Measurements from ENCODE around the gene OLAH. TPM values are rescaled to one million over a fixed set of nuclear protein-coding genes. Genes with fewer than 3 reads are reported as not detected.

Gene OLAH
- total RNA-seq, 1 donor from 2014 or later = 0.59 TPM

GRCh38 chr10:15027741-15028140, 16.0 kb upstream of the OLAH start:
- Mint-ChIP-seq H3K4me1 (ENCODE audit: unreplicated experiment) (peaks cover 5% of the 10 kb centered on the region), H3K36me3 (ENCODE audit: unreplicated experiment) (no peaks in the 10 kb centered on the region), H3K27ac (ENCODE audit: unreplicated experiment) (no peak overlapping the region), H3K9me3 (ENCODE audit: unreplicated experiment) (no peaks in the 10 kb centered on the region), H3K4me3 (ENCODE audit: unreplicated experiment) (no peak overlapping the region), H3K27me3 (ENCODE audit: unreplicated experiment) (peaks cover 27% of the 10 kb centered on the region)
- DNase-seq (ENCODE audit: extremely low spot score, unreplicated experiment) = no peak
- TF ChIP-seq CTCF (IDR thresholded peaks at IDR 0.05) = no peak

- Mint-ChIP-seq H3K27ac (ENCODE audit: unreplicated experiment) (peak overlapping the region; percentile 46), H3K36me3 (ENCODE audit: unreplicated experiment) (no peaks in the 10 kb centered on the region), H3K4me1 (ENCODE audit: unreplicated experiment) (peaks cover 11% of the 10 kb centered on the region), H3K9me3 (ENCODE audit: unreplicated experiment) (peaks cover 8% of the 10 kb centered on the region), H3K27me3 (ENCODE audit: unreplicated experiment) (peaks cover 38% of the 10 kb centered on the region), H3K4me3 (ENCODE audit: unreplicated experiment) (no peak overlapping the region)
- TF ChIP-seq CTCF (IDR thresholded peaks at IDR 0.05) = no peak
- DNase-seq (ENCODE audit: extremely low spot score, unreplicated experiment) = no peak
Measured at GRCh38 chr10:15035385-15036301, 8.1 kb upstream of the OLAH start.

- peak; percentile 34 for DNase-seq (ENCODE audit: extremely low spot score, unreplicated experiment)
- H3K27ac Mint-ChIP-seq (ENCODE audit: unreplicated experiment) = no peak overlapping the region
- no peaks in the 10 kb centered on the region for H3K36me3 Mint-ChIP-seq (ENCODE audit: unreplicated experiment)
- H3K9me3 Mint-ChIP-seq (ENCODE audit: unreplicated experiment) = peaks cover 8% of the 10 kb centered on the region
- peaks cover 43% of the 10 kb centered on the region for H3K27me3 Mint-ChIP-seq (ENCODE audit: unreplicated experiment)
- TF ChIP-seq CTCF (IDR thresholded peaks at IDR 0.05) = no peak
- H3K4me3 Mint-ChIP-seq (ENCODE audit: unreplicated experiment) = no peak overlapping the region
- H3K4me1 Mint-ChIP-seq (ENCODE audit: unreplicated experiment) = peaks cover 11% of the 10 kb centered on the region
Measured at GRCh38 chr10:15037691-15038090, 6.1 kb upstream of the OLAH start.

GRCh38 chr10:15038416-15038815, 5.3 kb upstream of the OLAH start:
- DNase-seq (ENCODE audit: extremely low spot score, unreplicated experiment) = no peak
- Mint-ChIP-seq H3K4me3 (ENCODE audit: unreplicated experiment) (no peak overlapping the region), H3K36me3 (ENCODE audit: unreplicated experiment) (no peaks in the 10 kb centered on the region), H3K4me1 (ENCODE audit: unreplicated experiment) (peaks cover 11% of the 10 kb centered on the region), H3K9me3 (ENCODE audit: unreplicated experiment) (peaks cover 8% of the 10 kb centered on the region), H3K27me3 (ENCODE audit: unreplicated experiment) (peaks cover 39% of the 10 kb centered on the region), H3K27ac (ENCODE audit: unreplicated experiment) (no peak overlapping the region)
- no peak for TF ChIP-seq CTCF (IDR thresholded peaks at IDR 0.05)

GRCh38 chr10:15045380-15045779, 1.6 kb downstream of the OLAH start:
- no peak overlapping the region for H3K4me3 Mint-ChIP-seq (ENCODE audit: unreplicated experiment)
- H3K9me3 Mint-ChIP-seq (ENCODE audit: unreplicated experiment) = peaks cover 4% of the 10 kb centered on the region
- H3K4me1 Mint-ChIP-seq (ENCODE audit: unreplicated experiment) = peaks cover 41% of the 10 kb centered on the region
- H3K27ac Mint-ChIP-seq (ENCODE audit: unreplicated experiment) = peak overlapping the region; percentile 27
- no peak for TF ChIP-seq CTCF (IDR thresholded peaks at IDR 0.05)
- peaks cover 2% of the 10 kb centered on the region for H3K36me3 Mint-ChIP-seq (ENCODE audit: unreplicated experiment)
- peaks cover 11% of the 10 kb centered on the region for H3K27me3 Mint-ChIP-seq (ENCODE audit: unreplicated experiment)
- no peak for DNase-seq (ENCODE audit: extremely low spot score, unreplicated experiment)

Measured in osteocyte (in vitro differentiated cells).